HG03442 (cell line): Measurements from ENCODE around the gene TGM5.

Experiments
- ATAC-seq: cut with Tn5 transposase; IDR thresholded peaks from one replicate; pipeline ENCODE4 v1.9.1; 2021; ENCODE audit warnings: mild to moderate bottlenecking, moderate library complexity; ENCODE audit not compliant: unreplicated experiment

Gene TGM5

GRCh38 chr15:43219929-43220928 lies 46.5 kb downstream of the TGM5 start:
- ATAC-seq = no peak

GRCh38 chr15:43218908-43219706 lies 47.6 kb downstream of the TGM5 start:
- ATAC-seq = no peak

DNA sequence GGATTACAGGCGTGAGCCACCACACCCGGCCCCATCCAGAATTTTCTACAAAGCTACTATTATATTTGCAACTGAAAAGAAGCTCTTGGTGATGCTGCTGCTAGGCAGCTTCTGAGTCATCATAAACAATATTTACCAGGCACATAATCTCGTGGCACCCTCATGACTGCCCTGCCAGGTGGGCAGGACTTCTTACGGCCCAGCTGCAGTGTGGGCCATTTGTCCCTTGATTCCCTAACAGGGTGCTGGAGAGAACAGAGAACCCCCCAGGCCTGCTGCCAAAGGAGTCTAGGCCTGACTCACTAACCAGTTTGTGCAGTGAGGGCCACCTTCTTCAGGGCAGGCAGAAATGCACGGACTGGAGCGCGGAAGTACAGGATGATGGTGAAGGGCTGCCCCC lies 50.8 kb downstream of the TGM5 start:
- ATAC-seq = no peak

DNA sequence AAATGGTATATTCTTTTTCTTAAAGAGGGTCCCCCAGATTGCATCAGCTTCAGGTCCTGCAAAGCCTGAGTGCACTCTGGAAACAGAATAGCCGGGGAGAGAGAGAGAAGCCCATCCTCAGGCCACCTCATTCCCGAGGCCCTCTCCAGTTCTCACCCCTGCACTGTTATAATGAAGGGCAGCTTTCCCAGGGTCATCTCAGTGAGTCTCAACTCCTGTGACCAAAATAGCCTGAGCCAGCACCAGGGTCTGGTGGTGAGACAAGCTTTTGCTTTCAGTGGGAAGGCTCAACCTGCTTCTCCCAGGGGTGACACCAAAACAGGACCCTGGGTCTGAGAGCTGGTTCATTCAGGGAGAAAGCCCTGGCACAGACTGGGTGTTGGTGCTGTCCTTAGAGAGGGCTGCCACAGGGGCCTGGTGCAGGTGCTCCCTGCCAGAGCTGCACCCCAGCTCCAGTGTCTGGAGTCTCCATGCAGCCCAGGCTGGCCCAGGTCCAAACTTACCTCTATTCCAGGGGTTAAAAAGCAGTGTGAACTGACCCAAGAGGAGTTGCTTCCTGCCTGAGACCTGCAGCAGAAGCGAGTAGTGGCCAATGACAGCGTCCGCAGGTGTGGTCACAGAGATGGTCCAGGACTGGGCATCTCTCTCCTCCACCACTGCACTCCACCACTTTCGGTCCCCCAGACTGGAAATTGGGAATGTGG lies 52.0 kb downstream of the TGM5 start:
- ATAC-seq = no peak

DNA sequence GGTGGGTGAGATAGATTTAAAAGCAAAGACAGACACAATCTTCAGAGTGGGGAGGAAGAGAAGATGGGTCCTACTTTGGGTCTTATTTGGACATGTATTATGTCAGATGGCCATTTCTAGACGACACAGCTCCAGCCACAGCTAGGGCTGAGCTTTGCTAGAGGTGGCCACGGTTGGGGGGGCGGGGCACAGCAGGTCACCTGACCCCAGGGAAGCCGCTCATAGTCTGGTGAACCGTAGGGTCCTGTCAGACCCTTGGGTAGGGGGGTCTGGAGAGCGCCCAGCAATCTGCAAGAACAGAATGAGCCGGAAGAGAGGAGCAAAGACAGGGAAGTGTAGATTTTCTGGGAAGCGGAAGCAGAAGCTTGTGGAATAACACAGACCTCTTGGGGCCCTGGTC lies 52.6 kb downstream of the TGM5 start:
- ATAC-seq = no peak

GRCh38 chr15:43213466-43213865 lies 53.3 kb downstream of the TGM5 start:
- no peak for ATAC-seq

GRCh38 chr15:43212951-43213350 lies 53.8 kb downstream of the TGM5 start:
- ATAC-seq = no peak

GRCh38 chr15:43212299-43212698 lies 54.4 kb downstream of the TGM5 start:
- ATAC-seq = no peak

DNA sequence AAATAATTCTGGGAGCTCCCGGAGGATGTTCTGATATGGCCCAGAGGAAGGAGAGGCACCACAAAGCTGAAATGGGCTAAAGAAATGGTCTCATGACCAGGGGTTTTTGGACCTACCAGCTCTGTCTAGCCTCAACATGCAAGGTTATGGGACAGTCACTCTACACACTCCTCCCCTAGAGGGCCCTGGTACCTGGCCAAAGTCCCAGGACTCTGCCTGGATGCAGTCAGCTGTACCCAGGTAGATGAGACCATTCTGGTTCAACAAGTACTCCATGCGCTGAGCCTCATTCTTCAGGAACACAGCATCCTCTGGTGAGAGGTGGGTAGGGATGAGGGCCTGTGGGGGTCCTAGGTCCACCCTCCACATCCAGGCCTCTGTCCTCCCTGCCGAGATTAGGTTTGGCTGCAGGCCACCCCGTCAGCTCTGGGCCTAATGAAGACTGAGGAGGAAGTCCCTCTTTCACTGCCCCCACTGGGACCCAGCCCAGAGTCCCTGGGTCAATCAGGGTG lies 55.4 kb downstream of the TGM5 start:
- no peak for ATAC-seq

GRCh38 chr15:43210807-43211206 lies 55.9 kb downstream of the TGM5 start:
- no peak for ATAC-seq

- ATAC-seq = no peak
These were observed 56.5 kb downstream of the TGM5 start for GRCh38 chr15:43210172-43210745.

DNA sequence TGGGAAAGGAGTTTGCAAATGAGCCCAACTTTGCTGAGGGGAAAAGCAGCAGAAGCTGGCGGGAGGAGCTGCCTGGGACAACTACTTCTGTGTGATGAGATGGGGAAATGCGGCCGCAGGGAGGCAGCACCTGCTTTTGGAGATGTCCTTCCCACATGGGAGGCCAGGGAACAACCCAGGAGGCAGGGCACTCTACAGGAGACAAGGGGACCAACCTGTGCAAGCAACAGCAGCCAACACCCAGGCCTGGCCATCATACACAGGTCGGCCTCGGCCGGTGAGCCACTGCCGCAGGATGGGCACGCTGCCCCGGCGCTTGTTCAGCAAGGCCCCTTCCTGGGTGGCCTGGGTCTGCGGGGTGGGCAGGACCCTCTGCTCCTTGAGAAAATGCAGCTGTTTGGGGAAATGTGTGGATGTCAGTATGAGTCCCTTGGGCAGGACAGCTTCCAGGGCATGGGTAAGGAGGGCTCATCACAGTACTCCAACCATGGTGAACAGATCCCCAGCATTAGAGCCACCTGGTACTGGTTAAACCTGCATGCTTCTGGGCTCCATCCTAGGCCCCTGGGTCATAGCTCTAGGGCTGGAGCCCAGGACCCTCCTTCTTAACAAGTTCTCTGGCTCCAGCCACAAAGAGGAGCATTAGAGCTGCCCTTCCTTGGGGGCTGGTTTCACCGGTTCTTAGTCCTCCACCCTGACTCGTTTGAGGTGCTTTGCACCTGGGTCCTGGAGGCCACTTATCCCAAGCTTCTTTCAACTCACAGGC lies 57.5 kb downstream of the TGM5 start:
- no peak for ATAC-seq

DNA sequence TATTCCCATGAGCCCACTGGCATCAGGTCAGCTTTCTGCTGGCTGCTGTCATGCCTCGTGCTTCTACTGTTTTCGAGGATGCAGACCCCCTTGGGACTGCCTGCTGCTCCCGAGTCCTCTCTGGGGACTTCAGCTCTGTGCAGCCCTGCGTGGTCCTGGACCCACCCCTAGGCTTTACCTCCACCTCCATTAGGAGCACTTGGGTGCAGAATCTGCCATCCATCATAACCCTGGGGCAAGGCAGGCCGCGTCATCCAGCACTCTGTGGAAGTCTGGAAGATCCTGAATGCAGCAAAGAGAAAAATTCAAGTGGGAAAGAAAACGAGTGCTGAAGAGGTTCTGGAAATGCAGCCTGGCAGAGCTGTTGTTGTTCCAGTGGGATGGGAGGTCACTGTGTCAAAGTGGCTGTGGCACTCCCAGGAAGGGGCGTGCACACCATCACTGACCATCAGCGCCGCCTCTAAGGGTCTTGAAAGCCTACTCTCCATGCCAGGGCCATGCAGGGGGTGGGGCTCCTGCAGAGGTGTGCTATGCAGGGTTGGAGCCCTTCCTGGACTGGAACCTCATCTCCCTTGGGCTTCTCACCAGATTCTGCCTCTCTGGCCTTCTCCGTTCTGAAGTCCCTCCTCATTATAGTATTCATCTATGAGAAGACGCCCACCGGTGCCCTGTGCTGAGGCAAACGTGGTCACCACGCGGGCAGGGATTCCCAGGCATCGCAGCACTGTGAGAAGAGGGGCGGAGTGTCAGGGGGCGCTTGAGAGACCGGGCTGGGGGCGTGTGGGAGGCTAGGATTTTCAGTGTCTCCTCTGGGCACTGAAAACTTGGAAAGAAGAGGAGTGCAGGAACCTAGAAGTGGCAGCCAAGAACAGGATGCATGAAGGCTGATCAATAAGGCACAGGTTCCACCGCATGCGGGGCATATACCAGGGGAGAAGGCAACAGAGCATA lies 58.4 kb downstream of the TGM5 start:
- no peak for ATAC-seq

GRCh38 chr15:43207024-43207423 lies 59.7 kb downstream of the TGM5 start:
- no peak for ATAC-seq

GRCh38 chr15:43206054-43206453 lies 60.7 kb downstream of the TGM5 start:
- ATAC-seq = no peak

- ATAC-seq = no peak
These were observed 62.5 kb downstream of the TGM5 start for GRCh38 chr15:43204016-43204901.

DNA sequence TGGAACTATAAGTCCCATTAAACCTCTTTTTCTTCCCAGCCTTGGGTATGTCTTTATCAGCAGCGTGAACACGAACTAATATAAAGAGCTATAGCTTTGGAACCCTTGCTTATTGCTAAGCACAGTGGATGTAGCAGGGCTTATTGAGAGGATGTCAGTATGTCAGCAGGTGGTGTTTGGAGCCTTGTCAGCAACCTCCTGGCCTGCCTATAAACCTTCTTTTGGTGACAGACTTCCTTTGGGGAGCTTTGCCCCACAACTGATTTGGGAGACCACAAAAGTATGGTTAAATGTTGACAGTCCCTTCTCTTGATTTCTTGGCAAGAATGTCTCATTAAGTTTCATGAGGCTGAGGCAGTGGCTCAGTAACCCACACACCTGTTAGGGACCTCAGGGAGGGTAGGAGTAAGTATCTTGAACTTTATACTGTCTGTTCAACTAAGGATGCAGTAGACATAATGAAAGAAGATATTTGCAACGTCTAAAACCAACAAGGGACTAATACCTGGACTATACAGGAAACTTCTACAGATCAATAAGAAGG lies 66.7 kb downstream of the TGM5 start:
- no peak for ATAC-seq

DNA sequence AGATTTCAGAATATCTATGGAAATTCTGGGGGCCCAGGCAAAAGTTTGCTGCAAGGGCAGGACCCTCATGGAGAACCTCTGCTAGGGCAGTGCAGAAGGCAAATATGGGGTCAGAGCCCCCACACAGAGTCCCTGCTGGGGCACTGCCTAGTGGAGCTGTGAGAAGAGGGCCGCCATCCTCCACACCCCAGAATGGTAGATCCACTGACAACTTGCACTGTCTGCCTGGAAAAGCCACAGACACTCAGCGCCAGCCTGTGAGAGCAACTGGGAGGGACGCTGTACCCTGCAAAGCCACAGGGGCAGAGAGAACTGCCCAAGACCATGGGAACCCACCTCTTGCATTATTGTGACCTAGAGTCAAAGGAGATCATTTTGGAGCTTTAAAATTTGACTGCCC lies 67.7 kb downstream of the TGM5 start:
- ATAC-seq = no peak
